GM21825 (cell line): ENCODE results near the gene HBA2.
"Not testable (repeated sequence)": the region's sequence is repeated elsewhere in the genome, so short reads cannot be mapped to it uniquely, and the experiment has no call there.

Experiments used
- ATAC-seq: cut with Tn5 transposase; IDR thresholded peaks from one replicate; pipeline ENCODE4 v1.9.1; 2021; ENCODE audit warnings: mild to moderate bottlenecking, moderate library complexity; ENCODE audit not compliant: unreplicated experiment

The HBA2 gene

DNA sequence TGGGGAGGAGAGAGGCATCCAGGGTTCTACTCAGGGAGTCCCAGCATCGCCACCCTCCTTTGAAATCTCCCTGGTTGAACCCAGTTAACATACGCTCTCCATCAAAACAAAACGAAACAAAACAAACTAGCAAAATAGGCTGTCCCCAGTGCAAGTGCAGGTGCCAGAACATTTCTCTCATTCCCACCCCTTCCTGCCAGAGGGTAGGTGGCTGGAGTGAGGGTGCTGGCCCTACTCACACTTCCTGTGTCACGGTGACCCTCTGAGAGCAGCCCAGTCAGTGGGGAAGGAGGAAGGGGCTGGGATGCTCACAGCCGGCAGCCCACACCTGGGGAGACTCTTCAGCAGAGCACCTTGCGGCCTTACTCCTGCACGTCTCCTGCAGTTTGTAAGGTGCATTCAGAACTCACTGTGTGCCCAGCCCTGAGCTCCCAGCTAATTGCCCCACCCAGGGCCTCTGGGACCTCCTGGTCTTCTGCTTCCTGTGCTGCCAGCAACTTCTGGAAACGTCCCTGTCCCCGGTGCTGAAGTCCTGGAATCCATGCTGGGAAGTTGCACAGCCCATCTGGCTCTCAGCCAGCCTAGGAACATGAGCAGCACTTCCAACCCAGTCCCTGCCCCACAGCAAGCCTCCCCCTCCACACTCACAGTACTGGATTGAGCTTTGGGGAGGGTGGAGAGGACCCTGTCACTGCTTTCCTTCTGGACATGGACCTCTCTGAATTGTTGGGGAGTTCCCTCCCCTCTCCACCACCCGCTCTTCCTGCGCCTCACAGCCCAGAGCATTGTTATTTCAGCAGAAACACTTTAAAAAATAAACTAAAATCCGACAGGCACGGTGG is 1.5 kb downstream of the HBA2 start:
- not testable (repeated sequence) for ATAC-seq

DNA sequence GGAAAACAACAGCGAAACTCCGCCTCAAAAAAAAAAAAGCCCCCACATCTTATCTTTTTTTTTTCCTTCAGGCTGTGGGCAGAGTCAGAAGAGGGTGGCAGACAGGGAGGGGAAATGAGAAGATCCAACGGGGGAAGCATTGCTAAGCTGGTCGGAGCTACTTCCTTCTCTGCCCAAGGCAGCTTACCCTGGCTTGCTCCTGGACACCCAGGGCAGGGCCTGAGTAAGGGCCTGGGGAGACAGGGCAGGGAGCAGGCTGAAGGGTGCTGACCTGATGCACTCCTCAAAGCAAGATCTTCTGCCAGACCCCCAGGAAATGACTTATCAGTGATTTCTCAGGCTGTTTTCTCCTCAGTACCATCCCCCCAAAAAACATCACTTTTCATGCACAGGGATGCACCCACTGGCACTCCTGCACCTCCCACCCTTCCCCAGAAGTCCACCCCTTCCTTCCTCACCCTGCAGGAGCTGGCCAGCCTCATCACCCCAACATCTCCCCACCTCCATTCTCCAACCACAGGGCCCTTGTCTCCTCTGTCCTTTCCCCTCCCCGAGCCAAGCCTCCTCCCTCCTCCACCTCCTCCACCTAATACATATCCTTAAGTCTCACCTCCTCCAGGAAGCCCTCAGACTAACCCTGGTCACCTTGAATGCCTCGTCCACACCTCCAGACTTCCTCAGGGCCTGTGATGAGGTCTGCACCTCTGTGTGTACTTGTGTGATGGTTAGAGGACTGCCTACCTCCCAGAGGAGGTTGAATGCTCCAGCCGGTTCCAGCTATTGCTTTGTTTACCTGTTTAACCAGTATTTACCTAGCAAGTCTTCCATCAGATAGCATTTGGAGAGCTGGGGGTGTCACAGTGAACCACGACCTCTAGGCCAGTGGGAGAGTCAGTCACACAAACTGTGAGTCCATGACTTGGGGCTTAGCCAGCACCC is 2.6 kb downstream of the HBA2 start:
- no peak for ATAC-seq

DNA sequence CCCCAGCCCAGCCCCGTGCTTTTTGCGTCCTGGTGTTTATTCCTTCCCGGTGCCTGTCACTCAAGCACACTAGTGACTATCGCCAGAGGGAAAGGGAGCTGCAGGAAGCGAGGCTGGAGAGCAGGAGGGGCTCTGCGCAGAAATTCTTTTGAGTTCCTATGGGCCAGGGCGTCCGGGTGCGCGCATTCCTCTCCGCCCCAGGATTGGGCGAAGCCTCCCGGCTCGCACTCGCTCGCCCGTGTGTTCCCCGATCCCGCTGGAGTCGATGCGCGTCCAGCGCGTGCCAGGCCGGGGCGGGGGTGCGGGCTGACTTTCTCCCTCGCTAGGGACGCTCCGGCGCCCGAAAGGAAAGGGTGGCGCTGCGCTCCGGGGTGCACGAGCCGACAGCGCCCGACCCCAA is 3.3 kb downstream of the HBA2 start:
- not testable (repeated sequence) for ATAC-seq

DNA sequence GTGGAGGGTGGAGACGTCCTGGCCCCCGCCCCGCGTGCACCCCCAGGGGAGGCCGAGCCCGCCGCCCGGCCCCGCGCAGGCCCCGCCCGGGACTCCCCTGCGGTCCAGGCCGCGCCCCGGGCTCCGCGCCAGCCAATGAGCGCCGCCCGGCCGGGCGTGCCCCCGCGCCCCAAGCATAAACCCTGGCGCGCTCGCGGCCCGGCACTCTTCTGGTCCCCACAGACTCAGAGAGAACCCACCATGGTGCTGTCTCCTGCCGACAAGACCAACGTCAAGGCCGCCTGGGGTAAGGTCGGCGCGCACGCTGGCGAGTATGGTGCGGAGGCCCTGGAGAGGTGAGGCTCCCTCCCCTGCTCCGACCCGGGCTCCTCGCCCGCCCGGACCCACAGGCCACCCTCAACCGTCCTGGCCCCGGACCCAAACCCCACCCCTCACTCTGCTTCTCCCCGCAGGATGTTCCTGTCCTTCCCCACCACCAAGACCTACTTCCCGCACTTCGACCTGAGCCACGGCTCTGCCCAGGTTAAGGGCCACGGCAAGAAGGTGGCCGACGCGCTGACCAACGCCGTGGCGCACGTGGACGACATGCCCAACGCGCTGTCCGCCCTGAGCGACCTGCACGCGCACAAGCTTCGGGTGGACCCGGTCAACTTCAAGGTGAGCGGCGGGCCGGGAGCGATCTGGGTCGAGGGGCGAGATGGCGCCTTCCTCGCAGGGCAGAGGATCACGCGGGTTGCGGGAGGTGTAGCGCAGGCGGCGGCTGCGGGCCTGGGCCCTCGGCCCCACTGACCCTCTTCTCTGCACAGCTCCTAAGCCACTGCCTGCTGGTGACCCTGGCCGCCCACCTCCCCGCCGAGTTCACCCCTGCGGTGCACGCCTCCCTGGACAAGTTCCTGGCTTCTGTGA is 4.1 kb downstream of the HBA2 start, which contains the start of gene HBA1:
Gene HBA1, plus strand, starts transcription at position 204 of the 906 bp plus-strand sequence. Its CDS starts 37 bp downstream, at position 241.
- ATAC-seq = not testable (repeated sequence)

DNA sequence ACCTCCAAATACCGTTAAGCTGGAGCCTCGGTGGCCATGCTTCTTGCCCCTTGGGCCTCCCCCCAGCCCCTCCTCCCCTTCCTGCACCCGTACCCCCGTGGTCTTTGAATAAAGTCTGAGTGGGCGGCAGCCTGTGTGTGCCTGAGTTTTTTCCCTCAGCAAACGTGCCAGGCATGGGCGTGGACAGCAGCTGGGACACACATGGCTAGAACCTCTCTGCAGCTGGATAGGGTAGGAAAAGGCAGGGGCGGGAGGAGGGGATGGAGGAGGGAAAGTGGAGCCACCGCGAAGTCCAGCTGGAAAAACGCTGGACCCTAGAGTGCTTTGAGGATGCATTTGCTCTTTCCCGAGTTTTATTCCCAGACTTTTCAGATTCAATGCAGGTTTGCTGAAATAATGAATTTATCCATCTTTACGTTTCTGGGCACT is 4.7 kb downstream of the HBA2 start:
- no peak for ATAC-seq

DNA sequence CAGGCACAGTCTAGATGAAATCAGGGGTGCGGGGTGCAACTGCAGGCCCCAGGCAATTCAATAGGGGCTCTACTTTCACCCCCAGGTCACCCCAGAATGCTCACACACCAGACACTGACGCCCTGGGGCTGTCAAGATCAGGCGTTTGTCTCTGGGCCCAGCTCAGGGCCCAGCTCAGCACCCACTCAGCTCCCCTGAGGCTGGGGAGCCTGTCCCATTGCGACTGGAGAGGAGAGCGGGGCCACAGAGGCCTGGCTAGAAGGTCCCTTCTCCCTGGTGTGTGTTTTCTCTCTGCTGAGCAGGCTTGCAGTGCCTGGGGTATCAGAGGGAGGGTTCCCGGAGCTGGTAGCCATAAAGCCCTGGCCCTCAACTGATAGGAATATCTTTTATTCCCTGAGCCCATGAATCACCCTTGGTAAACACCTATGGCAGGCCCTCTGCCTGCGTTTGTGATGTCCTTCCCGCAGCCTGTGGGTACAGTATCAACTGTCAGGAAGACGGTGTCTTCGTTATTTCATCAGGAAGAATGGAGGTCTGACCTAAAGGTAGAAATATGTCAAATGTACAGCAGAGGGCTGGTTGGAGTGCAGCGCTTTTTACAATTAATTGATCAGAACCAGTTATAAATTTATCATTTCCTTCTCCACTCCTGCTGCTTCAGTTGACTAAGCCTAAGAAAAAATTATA is 5.4 kb downstream of the HBA2 start:
- no peak for ATAC-seq

DNA sequence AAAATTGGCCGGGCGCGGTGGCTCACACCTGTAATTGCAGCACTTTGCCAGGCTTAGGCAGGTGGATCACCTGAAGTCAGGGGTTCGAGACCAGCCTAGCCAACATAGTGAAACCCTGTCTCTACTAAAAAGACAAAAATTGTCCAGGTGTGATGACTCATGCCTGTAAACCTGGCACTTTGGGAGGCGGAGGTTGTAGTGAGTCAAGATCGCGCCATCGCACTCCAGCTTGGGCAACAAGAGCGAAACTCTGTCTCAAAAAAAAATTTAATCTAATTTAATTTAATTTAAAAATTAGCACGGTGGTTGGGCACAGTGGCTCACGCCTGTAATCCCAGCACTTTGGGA is 6.0 kb downstream of the HBA2 start:
- no peak for ATAC-seq

DNA sequence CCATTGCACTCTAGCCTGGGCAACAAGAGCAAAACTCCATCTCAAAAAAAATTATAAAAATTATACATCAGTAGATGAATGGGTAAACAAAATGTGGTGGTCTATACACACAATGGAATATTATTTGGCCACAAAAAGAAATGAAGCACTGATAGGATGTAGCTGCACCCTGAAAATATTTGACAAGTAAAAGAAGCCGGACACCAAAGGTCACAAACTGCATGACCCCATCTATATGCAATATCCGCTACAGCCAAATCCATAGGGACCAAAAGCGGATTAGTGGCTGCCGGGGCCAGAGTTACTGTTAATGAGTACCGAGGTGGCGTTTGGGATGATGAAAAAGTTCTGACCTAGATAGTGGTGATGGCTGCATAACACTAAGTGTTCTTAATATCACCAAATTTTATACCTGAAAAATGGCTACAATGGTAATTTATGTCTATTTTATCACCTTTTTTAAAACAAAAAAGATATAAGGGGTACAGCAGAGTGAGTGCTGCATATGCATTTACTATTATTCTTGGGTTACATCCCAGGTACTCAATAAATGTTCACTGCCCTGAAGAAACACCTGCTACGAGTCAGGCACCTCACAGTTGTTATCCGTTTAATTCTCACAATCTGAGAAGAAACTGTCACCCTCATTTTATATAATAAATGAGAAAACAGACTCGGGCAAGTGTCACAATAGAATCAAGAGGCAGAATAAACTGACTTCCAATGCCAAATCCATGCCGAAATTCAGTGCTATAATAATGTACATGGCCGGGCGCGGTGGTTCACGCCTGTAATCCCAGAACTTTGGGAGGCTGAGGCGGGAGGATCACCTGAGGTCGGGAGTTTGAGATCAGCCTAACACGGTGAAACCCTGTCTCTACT is 6.8 kb downstream of the HBA2 start:
- no peak for ATAC-seq

DNA sequence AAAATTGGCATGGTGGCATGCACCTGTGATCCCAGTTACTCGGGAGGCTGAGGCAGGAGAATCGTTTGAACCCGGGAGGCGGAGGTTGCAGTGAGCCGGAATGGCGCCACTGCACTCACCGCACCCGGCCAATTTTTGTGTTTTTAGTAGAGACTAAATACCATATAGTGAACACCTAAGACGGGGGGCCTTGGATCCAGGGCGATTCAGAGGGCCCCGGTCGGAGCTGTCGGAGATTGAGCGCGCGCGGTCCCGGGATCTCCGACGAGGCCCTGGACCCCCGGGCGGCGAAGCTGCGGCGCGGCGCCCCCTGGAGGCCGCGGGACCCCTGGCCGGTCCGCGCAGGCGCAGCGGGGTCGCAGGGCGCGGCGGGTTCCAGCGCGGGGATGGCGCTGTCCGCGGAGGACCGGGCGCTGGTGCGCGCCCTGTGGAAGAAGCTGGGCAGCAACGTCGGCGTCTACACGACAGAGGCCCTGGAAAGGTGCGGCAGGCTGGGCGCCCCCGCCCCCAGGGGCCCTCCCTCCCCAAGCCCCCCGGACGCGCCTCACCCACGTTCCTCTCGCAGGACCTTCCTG is 7.5 kb downstream of the HBA2 start, which contains the start of gene HBQ1:
Gene HBQ1, plus strand, starts transcription at position 359 of the 575 bp plus-strand sequence. Its CDS starts 28 bp downstream, at position 387.
- ATAC-seq = no peak

DNA sequence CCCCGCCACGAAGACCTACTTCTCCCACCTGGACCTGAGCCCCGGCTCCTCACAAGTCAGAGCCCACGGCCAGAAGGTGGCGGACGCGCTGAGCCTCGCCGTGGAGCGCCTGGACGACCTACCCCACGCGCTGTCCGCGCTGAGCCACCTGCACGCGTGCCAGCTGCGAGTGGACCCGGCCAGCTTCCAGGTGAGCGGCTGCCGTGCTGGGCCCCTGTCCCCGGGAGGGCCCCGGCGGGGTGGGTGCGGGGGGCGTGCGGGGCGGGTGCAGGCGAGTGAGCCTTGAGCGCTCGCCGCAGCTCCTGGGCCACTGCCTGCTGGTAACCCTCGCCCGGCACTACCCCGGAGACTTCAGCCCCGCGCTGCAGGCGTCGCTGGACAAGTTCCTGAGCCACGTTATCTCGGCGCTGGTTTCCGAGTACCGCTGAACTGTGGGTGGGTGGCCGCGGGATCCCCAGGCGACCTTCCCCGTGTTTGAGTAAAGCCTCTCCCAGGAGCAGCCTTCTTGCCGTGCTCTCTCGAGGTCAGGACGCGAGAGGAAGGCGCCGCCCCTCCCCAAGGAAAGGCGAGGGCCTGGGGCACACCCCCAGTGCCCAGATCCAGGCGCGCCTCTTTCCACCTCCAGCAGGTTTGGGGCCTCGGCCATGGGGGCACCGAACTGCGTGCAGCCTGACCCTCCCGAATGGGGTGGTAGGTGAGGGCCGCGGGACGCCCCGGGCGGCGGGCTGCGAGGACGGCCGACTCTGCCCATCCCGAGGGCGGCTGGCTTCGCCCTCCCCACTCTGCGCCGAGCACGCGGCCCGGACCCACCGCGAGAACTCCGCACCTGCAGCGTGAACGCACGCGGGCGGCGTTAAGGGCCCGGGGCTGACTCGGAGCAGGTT is 8.2 kb downstream of the HBA2 start:
- peak; percentile 62 for ATAC-seq

DNA sequence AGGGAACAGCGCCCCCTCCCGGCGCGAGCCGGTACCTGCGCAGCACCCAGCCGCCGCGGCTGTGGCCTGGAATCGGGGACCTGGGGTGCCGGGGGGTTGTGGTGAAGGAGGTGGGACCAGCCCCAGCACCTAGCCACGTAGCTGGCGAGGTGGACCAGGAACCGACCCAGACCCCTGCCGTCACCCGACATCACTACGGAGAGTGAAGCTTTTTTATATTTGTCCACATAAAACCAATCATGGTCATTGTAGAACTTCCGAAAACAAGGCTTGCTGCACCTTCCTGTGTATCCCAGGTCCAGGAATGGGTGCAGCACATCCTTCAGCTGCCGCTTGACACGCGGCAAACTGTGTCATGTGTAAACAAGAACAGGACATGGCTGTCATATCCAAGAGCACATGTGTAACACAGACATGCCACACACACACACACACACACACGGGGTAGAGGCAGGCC is 8.9 kb downstream of the HBA2 start:
- no peak for ATAC-seq

DNA sequence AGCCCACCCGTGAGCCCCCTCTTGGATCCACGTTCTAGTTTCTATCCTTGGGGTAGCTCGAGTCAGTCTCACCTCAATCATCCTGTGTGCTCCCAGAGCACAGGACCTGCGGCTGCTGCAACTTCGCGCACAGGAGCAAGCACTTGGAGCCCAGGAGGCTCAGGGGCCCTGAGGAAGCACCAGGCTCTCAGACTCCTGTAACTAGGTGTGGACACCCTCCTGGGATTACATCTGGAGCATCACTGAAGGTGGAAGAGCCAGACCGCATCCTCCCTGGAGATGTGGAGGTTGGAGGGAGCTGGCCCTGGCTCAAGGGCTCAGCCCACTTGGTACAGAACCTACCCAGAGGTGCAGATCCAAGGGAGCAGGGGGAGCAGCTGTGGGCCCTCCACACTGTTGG is 10.3 kb downstream of the HBA2 start:
- ATAC-seq = no peak

DNA sequence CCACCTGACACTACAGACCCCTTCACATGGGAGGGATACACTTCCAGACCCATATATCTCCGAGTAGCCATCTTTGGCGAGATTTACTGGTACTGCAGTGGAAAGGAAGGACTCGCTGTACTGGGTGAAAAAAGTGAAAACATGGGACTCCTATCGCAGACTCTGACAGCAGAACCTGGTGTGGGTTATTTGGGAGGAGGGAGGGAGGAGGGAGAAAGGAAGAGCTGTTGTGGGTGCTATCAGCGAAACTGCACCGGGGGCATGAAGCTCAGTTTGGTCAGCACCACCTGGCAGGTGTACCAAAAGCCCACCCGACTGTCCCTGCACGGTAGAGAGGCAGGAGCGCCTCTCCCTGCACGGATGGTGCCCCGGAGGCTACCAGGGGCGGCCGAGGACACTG is 12.5 kb downstream of the HBA2 start:
- ATAC-seq = no peak

DNA sequence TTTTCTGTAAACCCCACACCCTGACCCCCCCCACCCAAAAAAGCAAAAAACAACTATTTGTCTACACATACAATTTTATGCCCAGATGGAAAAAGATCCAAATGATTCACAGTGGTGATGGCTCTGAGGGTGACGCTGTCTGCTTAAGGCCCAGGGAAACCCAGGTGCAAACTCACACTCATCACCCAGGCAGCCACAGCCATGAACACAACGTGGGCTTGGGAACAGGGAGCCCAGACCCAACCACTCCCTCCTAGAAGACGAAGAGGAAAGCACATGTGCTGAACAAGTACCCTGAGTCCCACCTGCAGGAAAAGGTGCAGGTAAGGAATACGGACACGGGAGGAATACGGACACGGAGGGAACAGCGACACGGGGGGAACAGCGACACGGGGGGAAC is 13.0 kb downstream of the HBA2 start:
- no peak for ATAC-seq

DNA sequence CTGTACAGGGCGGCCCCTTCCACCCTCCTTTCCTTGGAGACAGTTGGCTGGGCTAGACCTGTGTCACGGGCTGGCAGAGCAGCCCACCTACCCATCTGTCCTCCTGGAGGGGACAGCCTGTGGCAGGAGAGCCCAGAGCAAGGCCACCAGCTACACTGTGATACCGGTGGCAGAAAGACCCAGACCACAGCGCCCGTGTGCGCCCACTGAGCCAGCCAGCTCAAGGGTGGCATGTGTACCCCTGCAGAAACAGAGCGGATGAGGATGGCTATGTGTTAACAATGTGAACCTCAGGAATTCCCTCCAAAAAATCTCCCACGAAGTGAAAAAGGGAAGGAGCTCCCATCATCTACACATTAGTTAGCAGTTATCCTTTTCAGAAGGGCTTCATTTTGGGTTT is 14.7 kb downstream of the HBA2 start:
- no peak for ATAC-seq

DNA sequence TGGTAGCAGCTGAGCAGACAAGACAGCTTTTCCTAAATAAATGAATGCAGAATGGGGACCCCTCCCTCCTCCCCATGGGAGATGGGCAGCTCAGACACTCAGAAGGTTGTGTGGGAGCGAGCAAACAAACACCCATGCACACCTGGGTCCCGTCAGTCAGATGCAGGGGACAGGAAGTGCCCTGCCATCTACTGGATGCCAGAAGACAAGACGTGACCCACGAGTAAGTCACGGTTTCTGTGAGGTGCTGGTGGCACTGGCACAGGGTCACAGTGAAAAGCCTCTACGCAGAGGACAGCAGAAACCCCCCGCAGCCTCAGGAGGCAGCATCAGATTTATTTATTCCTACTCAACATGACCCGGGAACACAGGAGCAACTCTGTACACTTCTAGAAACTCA is 16.0 kb downstream of the HBA2 start:
- no peak for ATAC-seq

DNA sequence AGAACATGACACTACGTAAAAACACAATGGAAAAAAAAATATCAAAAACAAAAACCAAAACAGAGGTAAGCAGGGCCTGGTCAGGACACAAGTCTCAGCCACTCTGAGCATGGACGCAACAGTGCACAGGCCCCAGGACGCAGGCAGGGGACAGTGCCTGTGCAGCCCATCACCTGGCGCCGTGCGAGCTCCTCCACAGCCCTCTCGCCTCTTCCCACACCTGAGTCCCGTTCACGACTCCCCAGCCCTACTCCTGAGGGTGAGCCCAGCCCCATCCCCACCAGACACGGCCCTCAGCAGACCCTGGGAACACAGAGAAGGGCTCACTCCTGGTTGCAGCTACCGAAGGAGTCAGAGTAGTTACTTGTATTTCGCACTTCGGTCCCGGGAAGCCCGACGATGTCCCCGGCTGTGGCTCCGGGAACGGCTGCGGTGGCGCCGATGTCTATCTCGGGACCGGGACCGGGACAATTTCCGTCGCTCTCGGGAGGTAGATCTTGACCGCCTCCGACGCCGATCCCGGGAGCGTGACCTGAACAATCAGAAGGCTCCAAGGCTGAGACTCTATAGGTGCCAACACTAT is 17.0 kb downstream of the HBA2 start:
- ATAC-seq = no peak
